Measurements from ENCODE around the gene ADM.

Gene ADM

DNA sequence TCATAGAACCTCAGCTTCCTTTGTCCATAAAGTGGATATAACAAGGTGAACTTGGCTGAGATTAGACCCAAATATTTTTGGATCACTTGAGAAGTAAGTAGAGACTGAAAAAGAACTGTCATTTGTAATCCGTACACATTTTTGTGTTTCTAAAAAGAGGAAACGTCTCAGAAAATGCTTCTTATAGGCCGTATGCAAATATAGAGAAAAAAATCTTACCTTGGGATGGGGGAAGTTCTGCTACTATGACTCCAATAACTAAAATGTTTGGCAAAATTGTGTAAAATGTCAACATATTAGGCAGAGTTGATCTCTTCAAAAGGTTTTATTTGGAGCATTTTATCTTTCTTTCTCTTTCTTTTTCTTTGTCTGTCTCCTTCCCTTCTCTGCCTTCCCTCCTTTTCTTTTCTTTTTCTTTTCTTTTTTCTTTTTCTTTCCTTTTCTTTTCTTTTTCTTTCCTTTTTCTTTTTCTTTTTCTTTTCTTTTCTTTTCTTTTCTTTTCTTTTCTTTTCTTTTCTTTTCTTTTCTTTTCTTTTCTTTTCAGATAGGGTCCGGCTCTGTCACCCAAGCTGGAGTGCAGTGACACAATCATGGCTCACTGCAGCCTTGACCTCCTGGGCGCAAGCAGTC, 48.2 kb downstream of the ADM start:
- H3K27ac ChIP-seq = no peak overlapping the region
- H3K9me3 ChIP-seq = no peaks in the 10 kb centered on the region
- no peaks in the 10 kb centered on the region for H3K27me3 ChIP-seq
- no peaks in the 10 kb centered on the region for H3K36me3 ChIP-seq
- H3K4me1 ChIP-seq (ENCODE audit: control insufficient read depth in 1 of 2, insufficient read depth in 1 of 2, low read depth in 1 of 2, low read length in 1 of 2) = no peaks in the 10 kb centered on the region
- TF ChIP-seq, protein P1, sequence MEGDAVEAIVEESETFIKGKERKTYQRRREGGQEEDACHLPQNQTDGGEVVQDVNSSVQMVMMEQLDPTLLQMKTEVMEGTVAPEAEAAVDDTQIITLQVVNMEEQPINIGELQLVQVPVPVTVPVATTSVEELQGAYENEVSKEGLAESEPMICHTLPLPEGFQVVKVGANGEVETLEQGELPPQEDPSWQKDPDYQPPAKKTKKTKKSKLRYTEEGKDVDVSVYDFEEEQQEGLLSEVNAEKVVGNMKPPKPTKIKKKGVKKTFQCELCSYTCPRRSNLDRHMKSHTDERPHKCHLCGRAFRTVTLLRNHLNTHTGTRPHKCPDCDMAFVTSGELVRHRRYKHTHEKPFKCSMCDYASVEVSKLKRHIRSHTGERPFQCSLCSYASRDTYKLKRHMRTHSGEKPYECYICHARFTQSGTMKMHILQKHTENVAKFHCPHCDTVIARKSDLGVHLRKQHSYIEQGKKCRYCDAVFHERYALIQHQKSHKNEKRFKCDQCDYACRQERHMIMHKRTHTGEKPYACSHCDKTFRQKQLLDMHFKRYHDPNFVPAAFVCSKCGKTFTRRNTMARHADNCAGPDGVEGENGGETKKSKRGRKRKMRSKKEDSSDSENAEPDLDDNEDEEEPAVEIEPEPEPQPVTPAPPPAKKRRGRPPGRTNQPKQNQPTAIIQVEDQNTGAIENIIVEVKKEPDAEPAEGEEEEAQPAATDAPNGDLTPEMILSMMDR (IDR thresholded peaks at IDR 0.05) = no peak
- H3K4me3 ChIP-seq (ENCODE audit: low read depth in 1 of 2, low read length in 1 of 2) = no peak overlapping the region

DNA sequence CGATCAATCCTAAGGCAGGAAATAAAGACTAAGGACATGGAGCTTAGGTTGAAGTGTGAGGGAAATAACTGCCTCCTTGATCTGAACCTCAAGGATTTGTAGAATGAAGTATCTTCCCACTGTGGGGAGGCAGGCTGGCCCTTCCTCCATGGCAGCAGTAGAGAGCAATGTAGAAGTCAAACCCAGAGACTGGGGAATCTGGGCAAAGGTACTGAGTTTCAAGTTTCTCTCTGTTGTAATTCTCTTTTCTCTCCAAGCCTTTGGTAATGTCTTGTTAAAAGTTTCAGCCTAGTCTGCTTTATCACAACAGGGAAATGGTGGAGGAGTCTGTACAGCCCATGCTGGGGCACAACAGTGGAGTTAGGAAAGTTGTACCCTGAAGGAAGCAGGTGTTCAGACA, 49.5 kb downstream of the ADM start:
- no peak overlapping the region for H3K27ac ChIP-seq
- no peaks in the 10 kb centered on the region for H3K27me3 ChIP-seq
- TF ChIP-seq, protein P1 (IDR thresholded peaks at IDR 0.05) = no peak
- no peaks in the 10 kb centered on the region for H3K9me3 ChIP-seq
- no peaks in the 10 kb centered on the region for H3K4me1 ChIP-seq (ENCODE audit: control insufficient read depth in 1 of 2, insufficient read depth in 1 of 2, low read depth in 1 of 2, low read length in 1 of 2)
- H3K4me3 ChIP-seq (ENCODE audit: low read depth in 1 of 2, low read length in 1 of 2) = no peak overlapping the region
- no peaks in the 10 kb centered on the region for H3K36me3 ChIP-seq

DNA sequence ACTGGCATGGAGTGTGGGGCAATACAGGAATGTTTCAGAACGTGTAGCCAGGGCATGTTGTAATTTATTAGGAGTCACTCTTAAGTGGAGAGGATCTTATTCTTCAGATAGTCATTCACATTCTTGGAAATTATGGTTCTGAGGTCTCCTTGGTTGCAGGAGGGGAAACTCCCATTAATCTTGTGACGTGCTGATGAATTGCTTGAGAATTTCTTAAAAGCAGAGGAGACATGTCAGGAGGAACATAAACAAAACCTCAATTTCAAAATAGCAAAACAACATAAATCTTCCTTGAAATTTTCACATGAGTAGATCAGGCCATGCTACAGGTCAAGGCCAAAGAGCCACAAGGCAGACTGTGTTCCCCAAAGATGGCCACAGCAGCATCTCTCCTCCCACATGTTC, 50.4 kb downstream of the ADM start:
- no peaks in the 10 kb centered on the region for H3K36me3 ChIP-seq
- H3K4me3 ChIP-seq (ENCODE audit: low read depth in 1 of 2, low read length in 1 of 2) = no peak overlapping the region
- no peaks in the 10 kb centered on the region for H3K27me3 ChIP-seq
- H3K4me1 ChIP-seq (ENCODE audit: control insufficient read depth in 1 of 2, insufficient read depth in 1 of 2, low read depth in 1 of 2, low read length in 1 of 2) = no peaks in the 10 kb centered on the region
- H3K9me3 ChIP-seq = no peaks in the 10 kb centered on the region
- H3K27ac ChIP-seq = no peak overlapping the region
- TF ChIP-seq, protein P1 (IDR thresholded peaks at IDR 0.05) = no peak

DNA sequence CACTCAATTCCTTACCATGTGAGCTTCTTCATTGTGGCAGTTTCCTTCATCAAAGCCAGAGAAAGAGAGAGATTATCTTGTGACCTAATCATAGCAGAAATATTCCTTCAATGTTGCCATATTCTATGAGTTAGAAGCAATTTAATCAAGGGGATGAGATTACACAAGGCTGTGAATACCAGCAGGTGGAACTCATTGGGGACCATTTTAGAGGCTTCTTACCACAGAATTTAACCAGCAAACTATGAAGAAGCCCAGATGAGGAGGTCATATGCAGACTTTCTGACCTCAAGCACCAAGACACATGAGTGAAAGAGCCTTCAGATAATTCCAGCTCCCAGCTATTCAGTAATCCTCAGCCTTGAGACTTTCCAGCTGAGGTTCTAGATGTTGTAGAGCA, 51.3 kb downstream of the ADM start:
- H3K27ac ChIP-seq = no peak overlapping the region
- H3K9me3 ChIP-seq = no peaks in the 10 kb centered on the region
- H3K4me1 ChIP-seq (ENCODE audit: control insufficient read depth in 1 of 2, insufficient read depth in 1 of 2, low read depth in 1 of 2, low read length in 1 of 2) = no peaks in the 10 kb centered on the region
- H3K27me3 ChIP-seq = no peaks in the 10 kb centered on the region
- TF ChIP-seq, protein P1 (IDR thresholded peaks at IDR 0.05) = no peak
- H3K36me3 ChIP-seq = no peaks in the 10 kb centered on the region
- no peak overlapping the region for H3K4me3 ChIP-seq (ENCODE audit: low read depth in 1 of 2, low read length in 1 of 2)

Measured in neutrophil (primary cell).